Urinary bladder (tissue), 4 donors: ENCODE data around the gene AATF. TPM values are rescaled to one million over a fixed set of nuclear protein-coding genes. Genes with fewer than 3 reads are reported as not detected.

Source experiments
- DNase-seq: peaks from one replicate; pipeline ENCODE4 v3.0.0-alpha.2; 2015; ENCODE audit errors: extremely low spot score
- H3K27ac ChIP-seq: one replicate; pipeline ENCODE4 v1.5.1; 2013; ENCODE audit warnings: low read depth, mild to moderate bottlenecking, moderate library complexity
- H3K36me3 ChIP-seq: one replicate; pipeline ENCODE4 v1.6.1; 2013; ENCODE audit warnings: mild to moderate bottlenecking, moderate library complexity; ENCODE audit not compliant: insufficient read depth
- H3K4me1 ChIP-seq: one replicate; pipeline ENCODE4 v1.6.1; 2013; ENCODE audit warnings: mild to moderate bottlenecking, moderate library complexity; ENCODE audit not compliant: insufficient read depth
- H3K4me3 ChIP-seq: one replicate; pipeline ENCODE4 v1.5.1; 2013; ENCODE audit warnings: low read depth, low read length
- WGBS: extraction: QIAGEN DNeasy Blood & Tissue Kit; methylation state at CpG from one replicate; pipeline ENCODE4 v1.1.7; 2013; 5-methylcytosine and 5-hydroxymethylcytosine counted together
- polyA plus RNA-seq: library from polyadenylated mRNA; stranded (reverse); fragments of 200-250 nt; gene quantifications from one replicate; pipeline ENCODE4 v1.2.3, GENCODE V29; 2013
- total RNA-seq: library from RNA; depleted of rRNA; stranded (reverse); fragments of >200 nt; gene quantifications from one replicate; pipeline ENCODE4 v1.2.3, GENCODE V29; 2014
- donor health status: healthy with polysubstance abuse.
- donor health status: healthy.

Gene AATF
- total and polyA plus RNA-seq, 2 donors: 11.3 to 46.0 TPM

- no peak overlapping the region for H3K27ac ChIP-seq
- peaks cover 2% of the 10 kb centered on the region for H3K36me3 ChIP-seq
- H3K4me3 ChIP-seq: no peak overlapping the region
- DNase-seq: no peak
- H3K4me1 ChIP-seq: no peaks in the 10 kb centered on the region
- 52% methylated on average over 5 of the region's 5 CpGs for WGBS
These were observed 135.6 kb downstream of the AATF start for GRCh38 chr17:37084372-37084771.

GRCh38 chr17:37086334-37086733 is 137.6 kb downstream of the AATF start:
- 91% methylated on average over 3 of the region's 3 CpGs for WGBS
- H3K36me3 ChIP-seq: peaks cover 2% of the 10 kb centered on the region
- H3K4me3 ChIP-seq: no peak overlapping the region
- no peak overlapping the region for H3K27ac ChIP-seq
- no peak for DNase-seq
- peaks cover 3% of the 10 kb centered on the region for H3K4me1 ChIP-seq

GRCh38 chr17:37086948-37087347 is 138.2 kb downstream of the AATF start:
- Histone ChIP-seq H3K4me1 (peaks cover 3% of the 10 kb centered on the region), H3K27ac (no peak overlapping the region), H3K4me3 (no peak overlapping the region), H3K36me3 (peaks cover 2% of the 10 kb centered on the region)
- whole genome bisulfite sequencing: 88% methylated on average over 3 of the region's 3 CpGs
- DNase-seq: no peak

- peaks cover 3% of the 10 kb centered on the region for H3K4me1 ChIP-seq
- WGBS: 90% methylated on average over 5 of the region's 5 CpGs
- no peak overlapping the region for H3K4me3 ChIP-seq
- H3K27ac ChIP-seq: no peak overlapping the region
- peaks cover 2% of the 10 kb centered on the region for H3K36me3 ChIP-seq
- DNase-seq: no peak
These were observed 138.9 kb downstream of the AATF start for GRCh38 chr17:37087683-37088082.

- H3K36me3 ChIP-seq: peaks cover 2% of the 10 kb centered on the region
- no peak overlapping the region for H3K4me3 ChIP-seq
- peak; percentile 70 for DNase-seq
- peaks cover 3% of the 10 kb centered on the region for H3K4me1 ChIP-seq
- WGBS: 67% methylated on average over 3 of the region's 3 CpGs
- no peak overlapping the region for H3K27ac ChIP-seq
These were observed 139.7 kb downstream of the AATF start for GRCh38 chr17:37088459-37088858.

GRCh38 chr17:37088913-37089312 is 140.2 kb downstream of the AATF start:
- Histone ChIP-seq H3K27ac (no peak overlapping the region), H3K36me3 (peaks cover 2% of the 10 kb centered on the region), H3K4me3 (no peak overlapping the region), H3K4me1 (peaks cover 3% of the 10 kb centered on the region)
- 80% methylated on average over 11 of the region's 11 CpGs for WGBS
- no peak for DNase-seq

GRCh38 chr17:37089956-37090355 is 141.2 kb downstream of the AATF start:
- H3K4me1 ChIP-seq: peaks cover 3% of the 10 kb centered on the region
- no peak overlapping the region for H3K27ac ChIP-seq
- peaks cover 2% of the 10 kb centered on the region for H3K36me3 ChIP-seq
- 64% methylated on average over 7 of the region's 7 CpGs for WGBS
- no peak for DNase-seq
- H3K4me3 ChIP-seq: no peak overlapping the region

GRCh38 chr17:37090941-37091340 is 142.2 kb downstream of the AATF start:
- 64% methylated on average over 3 of the region's 3 CpGs for WGBS
- H3K4me3 ChIP-seq: no peak overlapping the region
- no peak overlapping the region for H3K27ac ChIP-seq
- H3K36me3 ChIP-seq: peaks cover 2% of the 10 kb centered on the region
- peaks cover 3% of the 10 kb centered on the region for H3K4me1 ChIP-seq
- no peak for DNase-seq

- no peak for DNase-seq
- H3K4me1 ChIP-seq: peaks cover 3% of the 10 kb centered on the region
- no peak overlapping the region for H3K27ac ChIP-seq
- WGBS: 90% methylated on average over 2 of the region's 2 CpGs
- no peaks in the 10 kb centered on the region for H3K36me3 ChIP-seq
- H3K4me3 ChIP-seq: no peak overlapping the region
These were observed 143.3 kb downstream of the AATF start for GRCh38 chr17:37092071-37092470.

GRCh38 chr17:37092701-37093100 is 143.9 kb downstream of the AATF start:
- H3K27ac ChIP-seq: no peak overlapping the region
- no peaks in the 10 kb centered on the region for H3K36me3 ChIP-seq
- no peak overlapping the region for H3K4me3 ChIP-seq
- H3K4me1 ChIP-seq: peaks cover 3% of the 10 kb centered on the region
- DNase-seq: no peak

- WGBS: 58% methylated on average over 4 of the region's 4 CpGs
- no peaks in the 10 kb centered on the region for H3K36me3 ChIP-seq
- H3K4me1 ChIP-seq: peaks cover 3% of the 10 kb centered on the region
- no peak overlapping the region for H3K4me3 ChIP-seq
- H3K27ac ChIP-seq: no peak overlapping the region
- no peak for DNase-seq
These were observed 145.6 kb downstream of the AATF start for GRCh38 chr17:37094391-37094790.

- DNase-seq: no peak
- Histone ChIP-seq H3K4me3 (no peak overlapping the region), H3K27ac (no peak overlapping the region), H3K4me1 (peaks cover 2% of the 10 kb centered on the region), H3K36me3 (no peaks in the 10 kb centered on the region)
- 97% methylated on average over 2 of the region's 2 CpGs for WGBS
These were observed 147.3 kb downstream of the AATF start for GRCh38 chr17:37096071-37096470.

GRCh38 chr17:37097154-37097553 is 148.4 kb downstream of the AATF start:
- 77% methylated on average over 2 of the region's 2 CpGs for WGBS
- no peak for DNase-seq
- no peaks in the 10 kb centered on the region for H3K36me3 ChIP-seq

GRCh38 chr17:37098152-37098551 is 149.4 kb downstream of the AATF start:
- Histone ChIP-seq H3K4me3 (no peak overlapping the region), H3K36me3 (no peaks in the 10 kb centered on the region), H3K4me1 (no peaks in the 10 kb centered on the region), H3K27ac (no peak overlapping the region)
- WGBS: 89% methylated on average over 5 of the region's 5 CpGs
- DNase-seq: no peak

More at GRCh38 chr17:37097154-37097553, 148.4 kb downstream of the AATF start:
- H3K27ac ChIP-seq: no peak overlapping the region
- H3K4me3 ChIP-seq: no peak overlapping the region
- H3K4me1 ChIP-seq: no peaks in the 10 kb centered on the region
